D721Med (cell line): Measurements from ENCODE around the gene CCL1.

Experiments used
- DNase-seq: peaks from one replicate; pipeline ENCODE4 v3.0.0; 2011; ENCODE audit warnings: low spot score; ENCODE audit not compliant: insufficient read length
- FAIRE-seq: peaks from 2 replicates; lab custom pipeline; 2011; peaks lifted over from hg19 to GRCh38; lab: Jason Lieb, UNC
- TF ChIP-seq, protein P1 (sequence below): IDR thresholded peaks from 2 replicates; pipeline ENCODE4 v1.5.1; 2012; ENCODE audit warnings: mild to moderate bottlenecking, control low read depth; ENCODE audit not compliant: insufficient read depth; ENCODE audit errors: missing control alignments

Gene CCL1

GRCh38 chr17:34374457-34374856 is 11.4 kb upstream of the CCL1 start:
- FAIRE-seq (no peak), DNase-seq (no peak)
- TF ChIP-seq, protein P1, sequence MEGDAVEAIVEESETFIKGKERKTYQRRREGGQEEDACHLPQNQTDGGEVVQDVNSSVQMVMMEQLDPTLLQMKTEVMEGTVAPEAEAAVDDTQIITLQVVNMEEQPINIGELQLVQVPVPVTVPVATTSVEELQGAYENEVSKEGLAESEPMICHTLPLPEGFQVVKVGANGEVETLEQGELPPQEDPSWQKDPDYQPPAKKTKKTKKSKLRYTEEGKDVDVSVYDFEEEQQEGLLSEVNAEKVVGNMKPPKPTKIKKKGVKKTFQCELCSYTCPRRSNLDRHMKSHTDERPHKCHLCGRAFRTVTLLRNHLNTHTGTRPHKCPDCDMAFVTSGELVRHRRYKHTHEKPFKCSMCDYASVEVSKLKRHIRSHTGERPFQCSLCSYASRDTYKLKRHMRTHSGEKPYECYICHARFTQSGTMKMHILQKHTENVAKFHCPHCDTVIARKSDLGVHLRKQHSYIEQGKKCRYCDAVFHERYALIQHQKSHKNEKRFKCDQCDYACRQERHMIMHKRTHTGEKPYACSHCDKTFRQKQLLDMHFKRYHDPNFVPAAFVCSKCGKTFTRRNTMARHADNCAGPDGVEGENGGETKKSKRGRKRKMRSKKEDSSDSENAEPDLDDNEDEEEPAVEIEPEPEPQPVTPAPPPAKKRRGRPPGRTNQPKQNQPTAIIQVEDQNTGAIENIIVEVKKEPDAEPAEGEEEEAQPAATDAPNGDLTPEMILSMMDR = no peak

- no peak for DNase-seq
- FAIRE-seq = no peak
Measured at GRCh38 chr17:34371405-34372100, 8.5 kb upstream of the CCL1 start.

GRCh38 chr17:34370997-34371395 is 8.0 kb upstream of the CCL1 start:
- TF ChIP-seq, protein P1 = no peak
- no peak for DNase-seq
- FAIRE-seq = no peak

More at GRCh38 chr17:34371405-34372100, 8.5 kb upstream of the CCL1 start:
- TF ChIP-seq, protein P1 = no peak

GRCh38 chr17:34370376-34370996 is 7.5 kb upstream of the CCL1 start:
- FAIRE-seq = no peak
- TF ChIP-seq, protein P1 = no peak
- no peak for DNase-seq

DNA sequence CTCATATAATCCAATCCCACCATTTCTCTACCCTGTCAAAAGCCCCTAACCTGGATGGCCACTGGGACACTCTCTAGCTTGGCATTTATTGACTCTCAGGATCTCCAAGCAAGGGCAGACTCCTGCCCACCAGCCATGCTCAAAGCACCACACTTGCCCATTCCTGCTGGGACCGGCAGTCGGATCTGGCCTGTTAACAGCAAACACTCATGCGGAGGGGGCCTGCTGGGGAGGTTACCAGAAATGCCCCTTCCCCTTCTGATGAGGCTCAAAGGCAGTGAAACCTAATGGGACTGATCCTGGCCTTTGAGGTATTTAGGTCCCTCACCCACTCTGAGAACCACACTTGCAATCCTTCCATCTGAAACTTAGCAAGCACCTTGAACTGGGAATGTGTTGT is 6.5 kb upstream of the CCL1 start:
- TF ChIP-seq, protein P1 = no peak
- DNase-seq = no peak
- no peak for FAIRE-seq

DNA sequence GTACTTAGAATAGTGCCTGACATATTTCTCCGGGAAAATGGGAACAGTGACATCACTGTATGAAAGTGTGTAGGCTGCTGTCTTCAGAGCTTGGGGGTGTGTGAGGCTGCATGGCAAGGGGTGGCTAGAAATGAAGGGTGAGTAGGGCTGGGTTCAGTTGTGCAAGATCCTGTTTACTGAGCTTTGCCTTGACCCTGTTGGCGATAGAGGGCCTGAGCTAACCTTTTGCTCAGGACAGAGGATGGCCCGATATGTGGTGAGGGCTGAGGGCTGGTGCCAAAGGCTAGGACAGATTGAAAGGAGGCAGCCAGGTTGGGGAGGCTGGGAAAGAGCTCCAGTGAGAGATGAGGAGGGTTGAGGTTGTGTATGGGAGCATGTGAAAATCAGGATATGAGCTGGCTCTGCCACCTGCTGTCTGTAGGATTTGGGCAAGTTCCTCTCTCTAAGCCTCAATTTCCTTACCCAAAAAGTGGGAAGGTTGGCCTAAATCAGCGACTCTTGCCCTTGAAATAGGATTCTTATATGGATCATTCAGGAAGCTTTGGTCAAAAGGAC is 6.0 kb upstream of the CCL1 start:
- DNase-seq = no peak
- TF ChIP-seq, protein P1 = no peak
- FAIRE-seq = no peak
